IgD-negative memory B cell (primary cell): ENCODE results near the gene ATP2B2. TPM values are rescaled to one million over a fixed set of nuclear protein-coding genes. Genes with fewer than 3 reads are reported as not detected.
"Not testable (repeated sequence)": the region's sequence is repeated elsewhere in the genome, so short reads cannot be mapped to it uniquely, and the experiment has no call there.

Experiments
- H3K27ac Mint-ChIP-seq, 3 donors: one replicate each; pipeline ENCODE4 v1.8.0; 2020 to 2022; ENCODE audit warnings: mild to moderate bottlenecking in 3 of 3, mixed read lengths in 3 of 3, moderate library complexity in 1 of 3
- H3K27me3 Mint-ChIP-seq: one replicate; pipeline ENCODE4 v1.8.0; 2021; ENCODE audit warnings: mixed read lengths
- H3K36me3 Mint-ChIP-seq: one replicate; pipeline ENCODE4 v1.8.0; 2020; ENCODE audit warnings: mild to moderate bottlenecking, mixed read lengths
- H3K4me1 Mint-ChIP-seq, 3 donors: one replicate each; pipeline ENCODE4 v1.8.0; 2020 to 2022; ENCODE audit warnings: mixed read lengths in 3 of 3, mild to moderate bottlenecking in 1 of 3
- H3K4me3 Mint-ChIP-seq, 4 donors: one replicate each; pipeline ENCODE4 v1.8.0; 2020 to 2022; ENCODE audit warnings: mild to moderate bottlenecking in 4 of 4, mixed read lengths in 4 of 4, moderate library complexity in 3 of 4
- H3K9me3 Mint-ChIP-seq, 3 donors: one replicate each; pipeline ENCODE4 v1.8.0; 2020 to 2021; ENCODE audit warnings: mixed read lengths in 3 of 3, mild to moderate bottlenecking in 1 of 3
- polyA plus RNA-seq: library from polyadenylated mRNA; unstranded; fragments of 300-500 nt; fragmentation: Illumina TruSeq; gene quantifications from one replicate; pipeline ENCODE4 v1.2.3, GENCODE V29; 2021

Gene ATP2B2
- polyA plus RNA-seq, 1 donor from 2014 or later, result not detected

DNA sequence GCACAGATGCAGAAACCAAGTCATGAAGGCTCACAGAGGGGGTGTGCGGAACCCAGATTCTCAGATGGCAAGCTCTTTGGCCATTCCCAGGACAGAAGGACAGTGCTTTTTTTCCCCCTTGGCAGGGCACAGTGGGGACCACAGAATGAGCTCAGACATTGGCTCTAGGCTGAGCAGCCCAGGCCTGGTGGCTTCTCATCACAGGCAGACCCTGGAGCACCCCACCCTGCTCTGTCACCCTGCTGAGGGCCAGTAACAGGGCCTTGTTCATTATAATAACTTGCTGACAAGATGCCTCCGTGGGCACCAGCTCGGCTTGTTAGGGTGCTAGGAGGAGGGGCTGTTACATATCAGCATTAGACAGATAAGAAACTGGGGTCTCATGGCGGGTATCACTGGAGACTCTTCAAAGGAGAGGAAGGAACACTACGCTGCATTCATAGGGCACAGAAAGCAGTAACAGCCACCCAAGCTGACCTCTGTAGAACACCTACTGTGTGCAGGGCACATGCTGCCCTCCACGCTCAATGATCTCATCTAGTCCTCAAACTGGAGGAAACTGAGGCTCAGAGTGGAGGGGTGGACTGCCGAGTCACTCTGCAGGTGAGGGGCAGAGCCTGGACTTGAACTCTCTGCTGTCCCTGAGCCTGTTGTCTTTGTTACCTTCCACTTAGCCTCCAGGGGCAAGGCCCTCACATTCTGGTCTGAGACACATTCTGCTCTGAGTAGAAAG lies 114.6 kb downstream of the ATP2B2 start:
- Mint-ChIP-seq H3K4me1 (peaks cover 46 to 71% (median 66%) of the 10 kb centered on the region in 3 donors), H3K27ac (peak overlapping the region; percentile 27 to 96 (median 85)), H3K36me3 (peaks cover 2% of the 10 kb centered on the region), H3K27me3 (no peaks in the 10 kb centered on the region), H3K9me3 (no peaks in the 10 kb centered on the region), H3K4me3 (peak overlapping the region; percentile 2 to 80 (median 64))

DNA sequence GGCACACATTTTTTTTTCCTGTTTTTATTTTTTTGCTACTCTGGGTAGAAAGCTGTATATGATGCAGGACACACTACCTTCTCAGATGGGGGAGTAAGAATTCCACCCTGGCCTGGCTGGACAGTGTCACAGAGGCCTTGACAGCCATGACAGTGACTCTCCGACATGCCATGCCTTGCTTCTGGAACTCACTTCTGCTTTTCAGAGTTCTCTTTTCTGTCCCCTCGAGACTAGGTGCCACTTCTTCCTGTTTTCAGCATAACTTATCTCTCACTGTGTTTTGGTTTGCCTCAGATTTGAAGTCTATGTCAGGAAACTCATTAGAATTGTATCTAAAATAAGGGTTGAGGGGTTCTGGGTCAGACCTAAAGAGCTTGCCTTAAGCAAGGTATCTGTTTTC lies 115.4 kb downstream of the ATP2B2 start:
- Mint-ChIP-seq H3K9me3 (no peaks in the 10 kb centered on the region), H3K4me3 (peak overlapping the region; percentile 2 to 80 (median 64)), H3K27ac (peak overlapping the region; percentile 27 to 96 (median 85)), H3K4me1 (peaks cover 37 to 67% (median 57%) of the 10 kb centered on the region in 3 donors), H3K36me3 (peaks cover 2% of the 10 kb centered on the region), H3K27me3 (no peaks in the 10 kb centered on the region)

DNA sequence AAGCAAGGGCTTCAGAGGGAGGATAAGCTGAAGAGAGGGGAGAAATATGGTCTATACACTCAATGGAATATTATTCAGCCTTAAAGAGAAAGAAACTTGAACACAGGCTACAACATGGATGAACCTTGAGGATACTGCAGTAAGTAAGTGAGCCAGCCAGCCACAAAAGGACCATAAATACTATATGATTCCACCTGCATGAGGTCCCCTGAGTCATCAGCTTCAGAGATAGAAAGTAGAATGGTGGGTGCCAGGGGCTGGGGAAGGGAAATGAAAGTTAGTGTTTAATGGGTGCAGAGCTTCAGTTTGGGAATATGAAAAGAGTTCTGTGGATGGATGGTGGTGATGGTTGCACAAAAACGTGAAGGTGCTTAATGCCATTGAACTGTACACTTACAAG lies 116.0 kb downstream of the ATP2B2 start:
- peaks cover 35 to 63% (median 56%) of the 10 kb centered on the region in 3 donors for H3K4me1 Mint-ChIP-seq
- H3K27me3 Mint-ChIP-seq, result no peaks in the 10 kb centered on the region
- H3K27ac Mint-ChIP-seq, result peak overlapping the region; percentile 27 to 85 (median 85)
- peaks cover 2% of the 10 kb centered on the region for H3K36me3 Mint-ChIP-seq
- no peaks in the 10 kb centered on the region for H3K9me3 Mint-ChIP-seq
- peak overlapping the region in 3 of 4 donors; percentile 6 to 53 (median 40) for H3K4me3 Mint-ChIP-seq

DNA sequence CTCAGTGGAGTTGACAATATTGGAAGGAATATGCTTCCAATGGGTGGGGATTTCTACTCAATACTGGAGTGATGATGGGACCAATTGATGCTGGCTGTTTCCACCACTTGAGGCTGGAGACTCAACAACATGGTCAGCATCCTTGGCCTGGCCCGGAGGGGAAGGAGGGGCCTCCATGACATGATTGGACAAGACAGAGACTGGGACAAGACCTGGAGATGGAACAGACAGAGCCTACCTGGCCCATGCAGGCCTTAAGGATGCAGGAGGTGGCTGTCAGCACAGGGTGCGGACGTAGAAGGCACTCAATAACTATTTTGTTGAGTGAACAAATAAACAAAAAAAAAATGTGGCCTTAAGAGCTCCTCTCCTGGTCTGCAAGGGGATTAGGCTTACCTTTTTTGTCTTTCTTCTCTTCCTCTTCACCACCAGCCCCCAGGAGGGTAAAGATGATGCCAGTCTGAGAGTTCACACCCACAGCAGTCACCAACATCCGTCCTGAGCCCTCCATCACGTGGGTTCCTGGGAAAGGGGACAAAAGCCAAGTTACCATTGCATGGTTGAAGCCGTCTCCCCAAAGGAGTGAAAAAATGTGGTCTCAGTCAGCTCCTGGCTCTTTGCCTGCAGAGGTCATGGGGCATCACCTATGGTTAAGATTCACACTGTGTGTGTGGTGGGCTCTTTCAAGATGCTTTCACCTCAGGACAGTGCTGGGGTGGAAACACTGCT lies 117.3 kb downstream of the ATP2B2 start:
- Mint-ChIP-seq H3K27ac (peak overlapping the region in 2 of 3 donors; percentile 27 to 71), H3K4me3 (peak overlapping the region in 2 of 4 donors; percentile 67 to 79), H3K4me1 (peaks cover 36 to 56% (median 52%) of the 10 kb centered on the region in 3 donors)

DNA sequence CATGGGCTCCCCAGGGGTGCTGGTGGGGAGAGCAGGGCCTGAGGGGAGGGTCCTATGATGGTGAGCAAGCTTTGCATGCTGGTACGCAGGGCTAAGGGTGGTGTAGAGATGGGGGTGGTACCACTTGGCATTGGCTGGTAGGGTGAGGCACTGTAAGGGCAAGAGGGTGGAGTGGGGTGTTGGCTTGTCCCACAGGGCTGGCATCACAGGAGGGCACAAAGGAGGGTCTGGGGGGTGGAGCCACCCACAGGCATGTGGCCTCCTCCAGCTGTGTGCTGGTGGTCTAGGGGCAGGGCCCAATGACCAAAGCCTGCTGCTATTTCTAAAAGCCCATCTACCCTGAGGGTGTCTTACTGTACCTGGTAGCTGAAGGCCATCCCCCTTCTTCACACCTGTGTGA lies 119.3 kb downstream of the ATP2B2 start:
- Mint-ChIP-seq H3K36me3 (peaks cover 2% of the 10 kb centered on the region), H3K4me3 (peak overlapping the region in 1 of 4 donors; percentile 84), H3K27me3 (no peaks in the 10 kb centered on the region), H3K27ac (no peak overlapping the region), H3K9me3 (no peaks in the 10 kb centered on the region), H3K4me1 (peaks cover 28 to 42% (median 40%) of the 10 kb centered on the region in 3 donors)

More for the DNA sequence above, 117.3 kb downstream of the ATP2B2 start:
- Mint-ChIP-seq H3K9me3 (no peaks in the 10 kb centered on the region), H3K27me3 (no peaks in the 10 kb centered on the region), H3K36me3 (peaks cover 2% of the 10 kb centered on the region)

DNA sequence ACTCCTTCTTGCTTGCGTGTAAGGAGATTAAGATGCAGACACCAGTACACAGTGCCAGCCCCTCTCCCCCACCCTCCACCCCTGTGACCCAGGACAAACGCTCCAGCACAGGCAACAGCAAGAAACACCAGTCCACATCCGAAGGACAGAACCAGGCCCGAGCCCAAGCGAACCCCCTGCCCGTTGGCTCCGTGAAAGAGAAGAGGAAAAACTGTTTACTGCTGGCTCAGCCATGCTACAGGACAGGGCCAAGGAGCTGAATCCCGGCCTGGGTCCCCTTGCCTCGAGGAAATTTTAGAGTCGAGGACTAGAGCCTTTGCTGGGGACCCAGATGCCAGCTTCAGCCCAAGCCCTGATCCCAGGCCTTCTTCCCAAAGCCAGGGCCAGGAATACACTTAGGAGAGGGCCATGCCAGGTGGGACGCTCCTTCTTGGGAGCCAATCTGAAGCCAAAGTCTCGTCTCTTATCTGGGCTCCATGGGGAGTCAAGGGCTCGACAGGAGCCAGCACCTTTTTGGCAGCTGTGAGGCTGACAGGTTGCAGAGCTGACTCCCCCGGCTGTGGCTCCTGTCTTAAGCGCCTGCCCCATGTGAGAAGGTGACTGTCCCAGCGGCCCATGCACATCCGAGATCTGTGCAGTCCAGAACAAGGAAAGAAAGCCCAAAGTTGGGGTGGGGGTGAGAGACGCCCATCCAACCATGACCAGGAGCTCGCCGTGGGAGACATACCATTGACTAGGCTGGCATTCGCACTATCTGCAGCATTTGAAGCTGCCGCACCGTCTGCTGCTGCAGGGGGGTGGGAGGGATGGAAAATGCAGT lies 120.6 kb downstream of the ATP2B2 start:
- Mint-ChIP-seq H3K9me3 (no peaks in the 10 kb centered on the region), H3K4me1 (peaks cover 22 to 29% (median 28%) of the 10 kb centered on the region in 3 donors), H3K4me3 (no peak overlapping the region), H3K27me3 (no peaks in the 10 kb centered on the region), H3K36me3 (peaks cover 2% of the 10 kb centered on the region), H3K27ac (no peak overlapping the region)

DNA sequence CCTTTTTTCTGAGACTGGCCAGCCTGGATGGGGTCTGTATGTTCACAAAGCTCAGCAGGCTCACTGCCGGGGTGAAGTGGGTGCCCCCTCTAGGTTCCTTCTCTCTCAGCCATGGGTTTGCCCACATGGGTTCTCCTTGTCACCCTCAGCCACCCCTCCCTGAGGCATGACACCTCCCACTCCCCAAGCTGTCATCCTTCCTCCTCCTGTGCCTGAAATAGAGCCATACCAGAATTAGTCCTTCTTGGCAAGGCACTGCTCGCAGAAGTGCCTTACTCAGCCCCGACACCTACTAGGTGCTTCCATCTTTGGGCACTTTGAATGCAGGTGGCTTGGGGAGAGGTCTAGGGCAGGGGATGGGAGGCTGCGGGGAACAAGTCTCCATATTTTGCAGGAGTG lies 121.5 kb downstream of the ATP2B2 start:
- H3K36me3 Mint-ChIP-seq, result peaks cover 2% of the 10 kb centered on the region
- no peak overlapping the region for H3K4me3 Mint-ChIP-seq
- no peaks in the 10 kb centered on the region for H3K27me3 Mint-ChIP-seq
- no peaks in the 10 kb centered on the region for H3K9me3 Mint-ChIP-seq
- H3K4me1 Mint-ChIP-seq, result peaks cover 21 to 22% (median 21%) of the 10 kb centered on the region in 3 donors
- H3K27ac Mint-ChIP-seq, result peak overlapping the region in 1 of 3 donors; percentile 20

DNA sequence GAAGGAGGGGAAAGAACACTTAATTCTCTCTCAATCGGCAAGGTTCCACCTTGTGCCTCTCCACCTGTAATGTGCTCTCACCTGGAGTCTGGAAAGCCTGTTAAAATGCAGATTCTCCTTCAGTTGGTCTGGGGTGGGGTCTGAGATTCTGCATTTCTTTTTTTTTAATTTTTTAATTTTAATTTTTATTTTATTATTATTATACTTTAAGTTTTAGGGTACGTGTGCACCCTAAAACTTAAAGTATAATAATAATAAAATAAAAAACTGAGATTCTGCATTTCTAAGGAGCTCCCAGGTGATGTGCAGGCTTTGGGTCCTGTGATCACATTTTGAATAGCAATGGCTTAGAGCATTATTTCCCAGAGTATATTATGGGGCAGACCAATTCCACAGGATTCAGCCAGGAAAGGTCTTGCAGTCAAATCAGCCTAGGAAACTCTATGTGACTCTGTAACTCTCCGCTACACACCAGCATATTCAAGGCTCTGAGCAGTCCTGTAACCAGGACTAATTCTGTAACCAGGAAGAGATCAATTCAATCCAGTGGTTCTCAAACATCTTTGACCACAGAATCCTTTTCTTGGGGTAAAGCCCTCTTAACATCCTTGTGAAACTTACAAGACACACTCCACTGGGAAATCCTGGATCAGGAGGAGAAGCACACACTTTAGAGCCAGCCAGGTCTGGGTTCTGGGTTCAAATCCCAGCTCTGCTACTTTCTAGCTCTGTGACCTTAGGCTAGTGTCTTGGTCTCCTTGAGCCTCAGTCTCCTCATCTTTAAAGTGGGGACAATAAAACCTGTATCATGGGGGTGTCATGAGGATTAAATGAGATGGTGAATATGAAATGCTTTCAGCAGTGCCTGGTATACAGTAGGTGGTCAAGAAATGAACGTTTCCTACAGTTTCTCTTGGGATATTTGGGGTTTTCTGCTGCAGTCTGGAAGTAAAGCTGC lies 122.2 kb downstream of the ATP2B2 start:
- H3K4me1 Mint-ChIP-seq, result peaks cover 14 to 17% (median 15%) of the 10 kb centered on the region in 3 donors
- no peaks in the 10 kb centered on the region for H3K9me3 Mint-ChIP-seq
- no peaks in the 10 kb centered on the region for H3K27me3 Mint-ChIP-seq
- no peak overlapping the region for H3K4me3 Mint-ChIP-seq
- H3K36me3 Mint-ChIP-seq, result no peaks in the 10 kb centered on the region
- H3K27ac Mint-ChIP-seq, result no peak overlapping the region

DNA sequence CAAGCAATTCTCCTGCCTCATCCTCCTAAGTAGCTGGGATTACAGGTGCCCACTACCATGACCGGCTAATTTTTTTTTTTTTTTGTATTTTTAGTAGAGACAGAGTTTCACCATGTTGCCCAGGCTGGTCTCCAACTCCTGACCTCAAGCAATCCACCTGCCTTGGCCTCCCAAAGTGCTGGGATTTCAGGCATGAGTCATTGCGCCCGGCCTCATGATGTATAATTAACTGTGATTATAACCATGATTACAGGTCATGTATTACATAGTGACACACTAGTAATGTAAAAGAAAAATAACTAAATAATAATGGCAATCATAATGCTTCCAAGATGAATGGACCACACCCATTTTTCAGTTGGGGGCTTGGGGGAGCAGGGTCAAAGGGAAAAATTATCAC lies 122.9 kb downstream of the ATP2B2 start:
- not testable (repeated sequence) for H3K27me3 Mint-ChIP-seq, H3K27ac Mint-ChIP-seq, H3K4me3 Mint-ChIP-seq, H3K36me3 Mint-ChIP-seq, H3K9me3 Mint-ChIP-seq
- peaks cover 7 to 11% (median 10%) of the 10 kb centered on the region in 3 donors for H3K4me1 Mint-ChIP-seq

DNA sequence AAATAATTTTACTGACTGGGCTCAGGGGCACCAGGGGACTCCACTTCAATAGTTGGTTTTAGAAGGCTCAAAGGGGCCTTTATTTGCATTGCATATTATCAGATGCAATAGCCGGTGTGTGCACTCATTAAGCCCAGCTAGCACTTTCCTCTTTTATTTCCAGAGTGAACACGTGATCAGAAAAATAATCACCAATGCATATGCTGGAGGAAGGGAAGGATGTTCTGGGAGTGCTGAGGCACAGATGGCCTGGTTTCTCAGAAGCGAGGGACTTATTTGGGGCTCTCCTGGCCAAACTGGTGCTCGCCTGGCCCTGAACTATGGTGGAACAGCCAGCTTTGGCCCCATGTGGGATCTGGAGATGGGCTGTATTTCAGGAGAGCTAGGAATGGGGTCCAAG lies 124.0 kb downstream of the ATP2B2 start:
- no peak overlapping the region for H3K27ac Mint-ChIP-seq
- no peaks in the 10 kb centered on the region for H3K9me3 Mint-ChIP-seq
- no peaks in the 10 kb centered on the region for H3K27me3 Mint-ChIP-seq
- peak overlapping the region in 1 of 4 donors; percentile 60 for H3K4me3 Mint-ChIP-seq
- H3K4me1 Mint-ChIP-seq, result peaks cover 5 to 14% (median 5%) of the 10 kb centered on the region in 3 donors
- H3K36me3 Mint-ChIP-seq, result no peaks in the 10 kb centered on the region

DNA sequence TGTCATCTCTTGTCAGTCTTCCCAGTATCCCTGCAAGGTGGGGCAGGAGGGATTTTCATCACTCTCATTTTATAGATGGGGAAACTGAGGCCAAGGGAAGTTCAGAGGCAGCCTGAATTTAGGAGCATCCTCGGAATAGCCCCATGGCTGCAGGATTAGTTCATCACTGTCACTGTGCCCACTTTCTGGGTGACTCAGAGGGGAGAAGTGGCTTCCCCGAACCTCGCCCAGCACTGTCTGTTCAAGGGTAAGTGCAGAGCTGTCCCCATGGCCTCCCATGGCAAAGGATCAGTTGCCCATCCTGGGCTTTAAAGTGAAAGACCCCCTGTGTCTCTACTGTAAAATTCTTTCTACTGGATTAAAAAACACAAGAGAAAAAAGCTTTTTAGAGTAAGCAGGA lies 124.5 kb downstream of the ATP2B2 start:
- H3K27me3 Mint-ChIP-seq, result peaks cover under 1% of the 10 kb centered on the region
- H3K9me3 Mint-ChIP-seq, result no peaks in the 10 kb centered on the region
- H3K27ac Mint-ChIP-seq, result no peak overlapping the region
- peaks cover 8 to 19% (median 9%) of the 10 kb centered on the region in 3 donors for H3K4me1 Mint-ChIP-seq
- no peak overlapping the region for H3K4me3 Mint-ChIP-seq
- no peaks in the 10 kb centered on the region for H3K36me3 Mint-ChIP-seq

DNA sequence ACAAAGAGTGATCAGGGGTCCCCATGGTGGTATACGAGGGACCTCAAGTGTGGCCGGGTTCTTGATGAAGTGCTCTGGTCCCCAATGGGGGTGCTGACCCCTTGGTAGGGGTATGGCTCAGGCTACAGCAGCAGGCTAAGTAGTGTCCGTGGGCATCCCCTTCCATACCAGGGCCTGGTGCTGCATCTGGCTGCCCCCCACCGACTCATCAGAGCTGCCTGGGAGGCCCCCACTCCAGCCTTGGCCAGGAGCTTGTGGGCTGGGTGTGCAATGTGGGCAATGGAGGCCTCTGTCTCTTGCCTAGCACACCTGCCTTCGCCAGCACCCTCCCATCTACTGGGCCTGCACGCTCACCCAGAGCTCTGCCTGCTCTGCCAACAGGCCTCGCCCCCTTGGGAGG lies 125.4 kb downstream of the ATP2B2 start:
- no peak overlapping the region for H3K4me3 Mint-ChIP-seq
- H3K36me3 Mint-ChIP-seq, result no peaks in the 10 kb centered on the region
- peaks cover 7 to 21% (median 9%) of the 10 kb centered on the region in 3 donors for H3K4me1 Mint-ChIP-seq
- H3K9me3 Mint-ChIP-seq, result no peaks in the 10 kb centered on the region
- H3K27ac Mint-ChIP-seq, result no peak overlapping the region
- H3K27me3 Mint-ChIP-seq, result peaks cover 1% of the 10 kb centered on the region

DNA sequence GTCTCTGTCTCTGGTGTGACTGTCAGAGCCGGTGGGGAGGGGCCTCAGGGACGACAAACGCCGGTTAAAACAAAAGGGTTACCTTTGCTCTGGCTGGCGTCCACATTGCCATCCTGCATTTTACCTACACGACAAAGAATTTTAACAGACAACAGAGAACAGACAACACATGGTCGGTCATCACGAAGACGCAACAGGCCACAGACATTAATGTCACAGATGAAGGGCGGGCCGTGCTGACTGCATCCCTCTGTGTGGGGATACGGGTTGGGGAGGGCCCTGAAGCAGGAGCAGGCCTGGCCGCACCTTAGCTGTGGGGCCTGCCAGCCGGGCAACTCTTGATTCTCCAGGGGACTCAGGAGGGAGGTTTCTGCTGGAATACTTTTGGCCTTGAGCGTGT lies 126.2 kb downstream of the ATP2B2 start:
- no peak overlapping the region for H3K4me3 Mint-ChIP-seq
- H3K27ac Mint-ChIP-seq, result no peak overlapping the region

DNA sequence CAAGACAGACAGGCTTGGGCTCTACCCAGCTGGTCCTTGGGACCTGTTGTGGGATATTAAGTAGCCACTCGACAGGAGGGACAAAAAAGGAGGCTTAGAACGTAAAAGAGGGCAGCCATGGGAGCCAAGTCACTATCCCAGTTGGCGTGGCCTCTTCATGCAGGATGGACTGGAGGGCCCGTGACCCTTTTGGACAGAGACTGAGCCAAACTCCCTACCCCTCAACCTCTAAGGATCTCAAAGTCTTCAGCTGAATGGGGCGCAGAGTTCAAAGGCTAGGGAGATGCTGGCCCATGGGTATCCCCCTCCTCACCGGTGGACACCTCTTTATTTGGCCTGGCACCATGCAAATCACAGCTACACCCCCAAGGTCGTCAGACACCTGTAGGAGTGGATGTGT lies 126.6 kb downstream of the ATP2B2 start:
- peaks cover 1% of the 10 kb centered on the region for H3K27me3 Mint-ChIP-seq
- no peaks in the 10 kb centered on the region for H3K36me3 Mint-ChIP-seq
- no peak overlapping the region for H3K27ac Mint-ChIP-seq
- H3K4me3 Mint-ChIP-seq, result no peak overlapping the region
- no peaks in the 10 kb centered on the region for H3K9me3 Mint-ChIP-seq
- peaks cover 7 to 17% (median 9%) of the 10 kb centered on the region in 3 donors for H3K4me1 Mint-ChIP-seq

More for the DNA sequence above, 126.2 kb downstream of the ATP2B2 start:
- Mint-ChIP-seq H3K27me3 (peaks cover 1% of the 10 kb centered on the region), H3K4me1 (peaks cover 7 to 21% (median 9%) of the 10 kb centered on the region in 3 donors), H3K36me3 (no peaks in the 10 kb centered on the region), H3K9me3 (no peaks in the 10 kb centered on the region)
